Suprapubic skin (tissue), 3 donors: ENCODE measurements around the gene KARS1.

Experiments
- CTCF ChIP-seq, 2 donors: fragments of 200-600 bp in 1 of 2; fragments of 450-650 bp in 1 of 2; sonication (generic) in 1 of 2; IDR thresholded peaks; one replicate each; pipeline ENCODE4 v1.5.1; 2016 to 2019; ENCODE audit warnings: antibody characterized with exemption in 2 of 2, mild to moderate bottlenecking in 1 of 2, moderate library complexity in 1 of 2
- POLR2A ChIP-seq, 2 donors: fragments of 450-650 bp; IDR thresholded peaks; one replicate each; pipeline ENCODE4 v1.6.1; 2017; ENCODE audit warnings: antibody characterized with exemption in 2 of 2, mild to moderate bottlenecking in 2 of 2, moderate library complexity in 2 of 2

GRCh38 chr16:75640598-75640997, 6.9 kb downstream of the KARS1 start:
- TF ChIP-seq CTCF (IDR thresholded peaks at IDR 0.05) = no peak
- no peak for TF ChIP-seq POLR2A (IDR thresholded peaks at IDR 0.05)
